HUDEP-2 (cell line): ENCODE measurements around the gene DST.

Experiments
- DNase-seq, 76 experiments: peaks; one replicate each; lab custom pipeline; 2025; ENCODE audit not compliant: unreplicated experiment in 76 of 76; lab: John Stamatoyannopoulos, UW

The DST gene

DNA sequence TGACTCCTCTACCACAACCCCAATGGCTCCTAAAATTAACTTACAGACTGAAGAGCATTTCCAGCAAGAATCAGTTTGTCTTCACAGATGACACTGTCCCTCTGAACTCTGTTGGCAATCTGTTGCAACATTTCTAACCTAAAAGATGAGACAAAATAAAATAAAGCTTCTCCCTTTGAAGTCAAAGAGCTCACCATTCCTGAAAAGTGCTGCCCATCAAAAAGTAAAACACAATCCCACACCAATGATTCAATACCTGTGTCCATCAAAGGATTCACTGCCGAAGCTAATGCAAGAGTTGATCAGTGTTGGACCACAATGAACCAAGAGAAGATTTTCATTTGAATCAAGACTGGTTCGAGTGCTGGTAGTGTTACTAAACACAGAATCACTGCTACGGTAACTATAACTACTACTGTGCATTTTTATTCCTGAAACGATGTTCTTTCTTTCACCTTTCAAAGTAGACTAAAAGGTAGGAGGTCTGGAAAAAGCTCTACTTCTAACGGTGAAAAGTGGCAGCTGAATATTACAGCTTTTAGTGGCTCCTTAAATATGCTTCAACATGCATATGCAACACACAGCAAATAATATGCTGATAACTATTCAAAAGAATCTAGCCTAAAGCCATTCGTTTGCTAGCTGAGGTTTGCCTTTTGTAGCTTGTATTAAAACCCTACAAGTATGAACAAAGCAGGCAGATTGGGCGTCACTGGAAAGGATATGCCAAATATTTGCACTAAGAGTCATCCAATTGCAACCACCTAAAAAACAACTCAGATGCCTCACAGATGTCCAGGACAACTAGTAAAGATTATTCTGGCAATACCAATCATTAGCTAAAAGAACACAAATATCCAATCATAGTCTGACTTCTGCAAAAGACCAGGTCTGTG lies at the start of gene DST:
Gene DST, minus strand, starts transcription at position 524 of the 896 bp plus-strand sequence.
- no peak for DNase-seq

DNA sequence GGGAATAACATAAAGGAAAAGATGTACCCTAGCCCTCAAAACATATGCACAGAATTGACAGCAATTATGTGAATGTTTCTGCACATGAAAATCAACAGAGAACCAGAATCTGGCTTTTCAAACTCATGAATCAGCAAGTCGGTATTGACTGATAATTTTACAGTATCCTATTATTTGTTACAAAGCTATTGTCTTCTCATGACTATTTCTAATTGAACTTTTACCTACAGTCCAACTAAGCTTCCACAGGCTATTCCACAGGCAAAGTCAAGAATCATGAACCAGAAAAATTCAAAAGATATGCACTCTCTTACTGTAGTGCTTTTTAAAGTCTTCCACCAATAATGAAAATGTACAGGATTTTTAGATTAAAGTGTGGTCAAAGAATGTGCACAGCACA lies 49.1 kb upstream of the DST start:
- no peak for DNase-seq

DNA sequence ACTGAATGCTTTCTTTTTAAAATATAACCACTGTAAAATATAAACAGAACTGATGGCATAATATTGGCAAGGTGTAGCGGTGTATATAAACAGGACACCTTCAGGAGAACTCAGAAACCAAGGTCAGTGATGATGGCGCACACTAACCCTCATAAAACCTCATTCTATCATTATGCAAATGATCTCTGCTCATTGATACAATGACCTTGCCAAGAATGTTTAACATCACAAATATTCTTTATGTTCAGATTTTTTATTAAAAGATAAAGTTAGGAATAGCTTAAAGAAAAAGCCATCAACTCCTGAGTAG lies 48.6 kb upstream of the DST start:
- DNase-seq = no peak

DNA sequence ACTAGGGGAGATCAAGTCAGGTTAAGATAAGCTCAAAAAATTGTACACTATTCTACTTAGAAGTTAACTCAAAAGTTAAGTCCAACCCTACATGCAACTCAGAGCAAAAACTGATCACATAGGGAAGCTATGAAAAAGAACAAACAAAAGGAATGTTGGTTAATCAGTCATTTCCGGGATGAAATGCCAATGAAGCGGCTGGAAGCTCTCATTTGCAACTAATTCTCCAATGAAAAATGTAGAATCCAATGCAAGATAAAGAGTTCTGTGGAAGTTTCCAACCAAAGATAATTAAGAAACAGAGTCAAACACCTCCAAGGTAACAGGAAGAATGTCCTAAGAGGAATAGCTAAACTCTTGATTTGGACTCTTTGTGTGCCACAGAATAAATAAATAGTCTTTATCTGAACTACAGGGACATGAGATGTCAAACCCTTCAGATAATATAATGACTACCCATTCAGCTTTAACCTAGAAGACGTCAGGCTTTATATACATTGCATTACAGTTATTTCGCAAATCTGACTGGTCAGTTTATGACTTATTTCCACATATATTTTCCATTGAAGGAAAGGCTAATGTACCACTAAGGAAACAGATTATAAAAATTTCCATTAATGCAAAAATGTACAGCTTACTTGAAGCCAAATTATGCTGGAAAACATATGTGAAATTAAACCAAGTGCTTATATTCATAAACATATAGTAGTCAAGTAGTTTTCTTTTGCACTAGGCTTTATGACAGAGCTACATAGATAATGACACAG lies 48.0 kb upstream of the DST start:
- no peak for DNase-seq

DNA sequence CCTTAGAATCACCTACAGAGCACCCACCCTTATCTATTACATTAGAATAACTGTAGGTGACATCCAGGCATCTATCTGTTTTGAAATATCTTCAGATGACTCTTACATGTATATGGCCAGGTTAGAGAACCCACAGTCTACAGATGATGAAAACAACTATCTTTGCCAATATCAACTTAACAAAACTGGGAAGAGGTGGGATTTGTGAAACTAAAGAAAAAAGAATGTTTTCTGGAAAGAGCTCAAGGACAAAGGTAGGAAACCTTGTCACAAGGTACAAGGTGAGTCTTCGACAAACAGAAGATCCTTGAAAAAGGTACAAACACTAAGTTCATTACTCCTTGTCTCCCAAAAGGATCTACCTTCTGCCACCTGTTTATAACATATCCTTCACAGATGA lies 47.0 kb upstream of the DST start:
- no peak for DNase-seq

DNA sequence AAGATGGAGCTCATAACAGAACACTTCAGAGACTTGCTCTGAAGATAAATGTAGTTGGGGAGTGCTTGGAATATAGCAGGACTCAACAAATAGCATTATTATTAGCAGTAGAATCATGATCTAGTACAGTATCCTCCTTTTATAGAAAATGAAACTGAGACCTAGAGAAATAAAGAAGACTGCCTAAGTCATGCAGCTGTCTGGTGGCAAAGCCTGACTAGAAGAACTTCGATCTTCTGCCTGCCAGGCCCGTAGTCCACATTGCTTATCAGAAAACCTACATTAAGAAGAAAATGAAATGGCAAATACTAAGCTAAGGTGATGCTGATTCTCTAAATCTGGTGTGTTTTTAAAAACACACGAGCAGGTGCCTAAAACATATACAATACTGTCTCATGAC lies 46.4 kb upstream of the DST start:
- DNase-seq = no peak

DNA sequence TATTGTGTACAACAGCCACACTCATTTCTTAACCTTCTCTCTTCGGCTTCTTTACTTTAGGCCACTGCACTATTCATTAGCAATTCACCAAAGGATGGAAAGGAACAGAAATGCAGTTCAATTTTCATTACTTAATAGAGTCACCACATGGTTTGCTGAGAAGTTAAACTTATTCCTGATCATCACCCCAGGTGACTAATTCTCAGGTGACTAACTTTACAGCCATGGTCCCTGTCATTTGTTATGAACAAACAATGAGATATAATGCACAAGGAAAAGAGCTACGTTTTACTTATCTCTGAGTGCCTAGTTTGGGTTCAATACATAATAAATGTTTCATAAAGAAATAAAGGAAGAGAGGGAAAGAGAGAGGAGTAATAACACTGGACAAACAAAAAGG lies 45.8 kb upstream of the DST start:
- no peak for DNase-seq

DNA sequence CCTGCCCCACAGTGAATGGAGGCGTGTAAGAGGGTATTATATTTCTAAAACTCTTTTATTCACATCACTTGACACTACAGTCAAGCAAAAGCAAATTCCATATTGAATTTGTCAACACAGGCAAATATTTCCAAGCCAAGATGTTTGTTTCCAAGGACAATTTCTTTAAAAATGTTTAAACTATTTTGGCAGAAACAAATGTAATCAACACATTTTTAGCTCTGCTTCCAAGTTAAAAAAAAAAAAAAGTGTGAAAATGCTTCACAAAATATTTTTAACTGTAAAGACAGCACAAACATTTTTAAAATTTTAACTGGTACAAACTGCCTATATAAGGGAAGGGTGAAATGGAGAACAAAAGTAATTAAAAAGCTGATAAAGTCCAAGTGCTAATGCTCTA lies 44.9 kb upstream of the DST start:
- DNase-seq = no peak

DNA sequence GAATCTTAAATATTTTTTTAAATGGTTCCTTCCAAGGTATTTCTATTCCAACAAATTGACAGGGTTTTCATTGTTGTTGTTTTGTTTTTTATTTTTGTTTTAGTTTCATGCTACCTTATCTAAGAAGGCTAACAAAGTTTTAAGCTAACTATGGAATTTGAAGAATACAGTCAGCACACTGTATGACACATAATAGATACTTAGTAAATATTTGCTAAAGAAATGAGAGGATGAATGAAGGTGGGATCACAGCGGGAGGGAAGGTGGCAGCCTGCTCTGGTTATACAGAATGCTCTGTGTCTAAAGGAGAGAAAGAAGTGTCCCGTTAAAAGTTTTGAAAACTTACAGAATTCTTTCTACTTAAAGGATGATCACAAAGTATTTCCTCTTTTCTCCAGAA lies 43.7 kb upstream of the DST start:
- no peak for DNase-seq

DNA sequence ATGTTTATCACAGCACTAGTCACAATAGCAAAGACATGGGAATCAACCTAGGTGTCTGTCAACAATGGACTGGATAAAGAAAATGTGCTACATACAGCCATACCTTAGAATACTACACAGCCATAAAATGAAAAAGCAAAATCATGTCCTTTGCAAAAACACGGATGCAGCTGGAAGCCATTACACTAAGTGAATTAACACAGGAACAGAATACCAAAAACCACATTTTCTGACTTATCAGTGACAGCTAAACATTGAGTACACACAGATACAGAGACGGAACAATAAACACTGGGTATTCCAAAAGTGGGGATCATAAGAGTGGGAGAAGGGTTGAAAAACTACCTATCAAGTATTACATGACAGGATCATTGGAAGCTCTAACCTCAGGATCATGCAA lies 43.3 kb upstream of the DST start:
- no peak for DNase-seq

DNA sequence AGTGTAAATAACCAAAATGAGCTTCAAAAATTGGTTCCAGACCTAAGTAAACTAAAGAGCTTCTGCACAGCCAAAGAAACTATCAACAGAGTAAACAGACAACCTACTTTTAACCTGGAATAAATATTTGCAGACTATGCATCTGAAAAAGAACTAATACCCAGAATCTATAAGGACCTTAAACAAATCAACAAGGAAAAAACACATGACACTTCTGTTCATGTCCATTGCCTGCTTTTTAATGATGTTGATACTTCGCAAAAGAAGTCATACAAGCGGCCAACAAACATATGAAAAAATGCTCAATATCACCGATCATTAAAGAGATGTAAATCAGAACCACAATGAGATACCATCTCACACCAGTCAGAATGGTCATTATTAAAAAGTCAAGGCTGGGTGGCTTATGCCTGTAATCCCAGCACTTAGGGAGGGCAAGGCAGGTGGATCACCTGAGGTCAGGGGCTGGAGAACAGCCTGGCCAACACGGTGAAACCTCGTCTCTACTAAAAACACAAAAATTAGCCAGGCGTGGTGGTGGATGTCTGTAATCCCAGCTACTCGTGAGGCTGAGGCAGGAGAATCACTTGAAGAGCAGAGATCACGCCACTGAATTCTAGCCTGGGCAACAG lies 42.5 kb upstream of the DST start:
- DNase-seq = no peak

DNA sequence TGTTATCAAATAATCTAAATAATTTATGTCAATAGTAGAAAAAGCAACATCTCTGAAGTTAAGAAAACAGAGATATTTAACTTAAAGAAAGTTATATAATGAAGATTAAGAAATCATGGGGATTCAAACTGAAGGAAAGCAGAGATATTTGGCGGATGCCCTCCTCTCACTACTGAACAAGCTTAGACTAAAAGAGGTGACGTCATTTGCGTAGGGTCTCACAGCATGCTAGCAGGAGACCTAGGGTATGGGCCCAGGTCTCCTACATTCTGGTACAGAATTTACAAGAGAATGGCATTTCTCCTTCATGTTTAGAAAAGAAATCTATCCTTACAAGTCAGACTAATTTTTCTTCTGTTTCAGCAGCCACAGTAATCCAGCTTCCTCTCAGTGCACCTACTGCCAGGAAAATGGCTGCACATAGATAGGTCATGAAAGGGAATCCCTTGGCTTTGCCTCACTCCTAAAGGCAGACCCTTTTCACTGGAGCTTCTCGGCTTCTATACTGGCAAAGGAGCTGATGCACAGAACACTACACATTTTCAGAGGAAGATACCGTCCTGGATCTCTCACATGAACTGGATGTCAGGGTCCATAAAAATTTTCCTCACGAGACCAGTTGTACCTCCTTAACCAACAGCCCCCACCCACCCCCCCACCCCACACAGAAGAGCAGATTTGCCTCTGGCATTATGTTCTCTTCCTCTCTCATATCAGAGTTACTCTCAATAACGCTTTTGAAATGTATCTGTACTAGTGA lies 41.8 kb upstream of the DST start:
- DNase-seq = no peak

DNA sequence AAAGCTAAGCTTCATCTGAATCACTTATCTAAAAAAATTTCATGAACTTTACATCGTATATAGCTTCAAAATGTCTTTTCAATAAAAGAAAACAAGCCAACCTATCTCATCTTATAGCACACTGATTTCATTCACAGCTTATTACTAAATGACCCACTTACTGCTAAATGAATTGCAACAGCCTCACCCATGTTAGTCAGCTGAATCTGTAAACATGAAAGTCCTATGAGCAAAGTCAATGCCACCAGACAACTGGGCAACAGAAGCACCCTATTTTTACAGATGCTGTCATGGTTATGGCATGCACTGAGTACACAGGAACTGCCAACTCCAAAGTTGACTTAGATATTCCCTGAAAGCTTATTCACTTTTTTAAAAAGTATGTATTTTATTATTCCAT lies 41.2 kb upstream of the DST start:
- no peak for DNase-seq

DNA sequence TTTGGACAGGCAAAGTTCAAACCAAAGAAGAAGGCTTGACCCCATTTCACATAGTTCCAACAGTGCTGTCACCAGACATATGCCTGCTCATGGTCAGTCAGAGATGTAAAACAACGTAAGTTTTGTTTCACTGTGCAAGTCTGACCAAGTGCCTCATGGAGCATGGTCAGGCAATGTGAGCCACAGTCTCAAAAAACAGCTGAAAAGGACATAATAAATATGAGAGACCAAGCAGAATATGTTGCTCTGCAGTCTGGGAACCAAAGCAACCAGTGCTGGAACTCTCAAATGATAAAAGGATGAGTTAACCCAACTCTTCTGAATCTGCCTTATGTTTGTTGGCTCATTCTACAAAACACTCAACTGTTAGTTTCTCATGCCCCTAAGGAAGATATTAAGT lies 39.9 kb upstream of the DST start:
- no peak for DNase-seq

DNA sequence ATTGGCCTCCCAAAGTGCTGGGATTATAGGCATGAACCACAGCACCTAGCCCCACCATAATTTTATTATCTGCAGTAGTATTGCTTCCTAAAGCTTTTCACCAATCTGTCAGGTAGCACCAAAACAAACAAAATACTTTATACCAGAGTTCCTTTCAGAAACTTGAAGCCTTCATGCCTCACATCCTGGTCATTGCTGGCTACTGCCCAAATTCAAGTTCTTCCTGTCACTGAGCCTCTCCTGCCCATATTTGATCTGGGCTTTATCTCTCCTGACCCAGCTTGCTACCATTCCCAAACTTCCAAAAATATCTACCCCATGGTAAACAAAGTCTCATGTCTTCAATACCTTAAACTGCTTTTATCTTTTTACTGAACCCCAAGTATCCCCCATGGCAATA lies 34.9 kb upstream of the DST start:
- DNase-seq = no peak

DNA sequence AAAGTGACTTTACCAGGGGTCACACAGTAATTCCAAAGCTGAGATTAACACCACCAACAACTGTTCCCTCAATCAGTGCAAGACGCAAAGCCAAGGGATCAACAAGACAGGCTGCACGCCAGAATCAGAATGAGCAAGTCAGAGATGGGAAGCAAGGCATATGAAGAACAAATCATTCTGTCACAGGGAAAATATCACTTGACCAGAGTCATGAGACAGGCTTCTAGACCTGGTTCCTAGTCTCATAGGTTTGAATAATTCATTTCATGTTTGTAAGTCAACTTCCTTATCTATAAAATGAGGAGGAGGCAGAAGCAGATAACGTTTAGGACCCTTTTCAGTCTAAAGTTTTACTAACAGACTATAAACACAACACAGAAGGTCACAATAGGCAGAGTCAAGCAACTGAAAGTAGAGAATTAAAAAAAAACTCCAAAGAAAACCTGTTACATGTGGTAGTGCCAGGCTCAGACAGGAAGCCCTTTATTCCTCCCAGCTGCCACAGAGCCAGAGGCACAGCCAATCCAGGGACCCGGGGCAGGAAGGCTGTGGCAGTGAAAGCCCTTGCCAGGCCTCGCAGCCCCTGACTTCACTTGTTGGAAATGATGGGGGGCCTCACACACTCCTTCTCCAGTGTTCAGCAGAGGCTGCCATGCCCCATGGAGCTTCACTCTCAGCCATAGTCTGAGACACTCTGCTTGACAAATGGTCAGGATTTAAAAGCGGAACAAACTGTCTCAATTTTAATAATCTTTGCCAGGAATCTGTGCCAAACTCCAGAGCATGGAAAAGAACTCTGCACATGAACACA lies 29.2 kb upstream of the DST start:
- DNase-seq = no peak

DNA sequence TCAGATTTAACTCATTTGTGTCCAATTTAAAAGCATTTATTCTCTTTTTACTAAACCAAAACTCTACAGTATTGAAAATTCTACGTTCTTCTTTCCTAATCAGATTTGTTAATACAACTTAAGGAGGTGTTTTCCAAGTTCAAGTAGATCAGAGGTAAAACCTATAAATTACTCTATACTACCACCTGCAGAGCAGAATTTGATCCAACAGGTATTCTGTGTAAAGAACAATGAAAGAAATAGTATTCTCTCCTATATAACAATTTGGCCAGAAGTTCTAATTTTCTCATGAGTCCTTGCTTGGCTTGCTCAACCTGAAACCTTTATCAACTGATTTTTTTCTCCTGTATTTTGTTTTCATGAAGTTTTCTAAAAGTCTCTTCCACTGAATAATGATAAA lies 28.5 kb upstream of the DST start:
- DNase-seq = no peak

DNA sequence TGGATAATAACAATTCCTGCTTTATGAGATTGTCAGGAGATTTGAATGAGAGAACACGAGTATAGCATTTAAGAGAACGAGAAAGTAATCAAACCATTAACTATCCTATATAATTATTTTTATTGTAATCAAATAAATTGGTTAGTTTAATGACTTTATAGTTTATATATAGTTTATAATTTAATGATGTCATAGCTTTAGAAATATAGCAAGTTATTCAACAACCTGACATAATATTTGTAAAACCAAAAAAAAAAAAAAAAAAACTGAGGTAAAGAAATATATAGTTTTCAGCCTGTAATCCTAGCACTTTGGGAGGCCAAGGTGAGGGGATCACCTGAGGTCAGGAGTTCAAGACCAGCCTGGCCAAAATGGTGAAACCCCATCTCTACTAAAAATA lies 26.4 kb upstream of the DST start:
- no peak for DNase-seq

DNA sequence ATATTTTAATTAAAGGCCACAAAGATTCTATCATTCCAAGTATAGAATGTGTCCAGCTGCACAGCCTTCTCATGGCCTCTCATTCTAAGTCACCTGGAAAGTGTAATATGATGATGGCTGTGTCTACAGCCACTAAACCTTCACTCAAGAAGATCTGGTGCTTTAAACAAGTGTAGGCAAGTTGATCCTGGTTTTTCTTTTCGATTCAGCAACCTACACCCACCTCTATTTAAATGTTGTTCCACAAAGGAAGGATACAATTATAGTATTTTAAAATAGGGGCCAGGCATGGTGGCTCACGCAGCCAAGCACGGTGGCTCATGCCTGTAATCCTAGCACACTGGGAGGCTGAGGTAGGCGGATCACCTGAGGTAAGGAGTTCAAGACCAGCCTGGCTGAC lies 25.5 kb upstream of the DST start:
- DNase-seq = no peak

DNA sequence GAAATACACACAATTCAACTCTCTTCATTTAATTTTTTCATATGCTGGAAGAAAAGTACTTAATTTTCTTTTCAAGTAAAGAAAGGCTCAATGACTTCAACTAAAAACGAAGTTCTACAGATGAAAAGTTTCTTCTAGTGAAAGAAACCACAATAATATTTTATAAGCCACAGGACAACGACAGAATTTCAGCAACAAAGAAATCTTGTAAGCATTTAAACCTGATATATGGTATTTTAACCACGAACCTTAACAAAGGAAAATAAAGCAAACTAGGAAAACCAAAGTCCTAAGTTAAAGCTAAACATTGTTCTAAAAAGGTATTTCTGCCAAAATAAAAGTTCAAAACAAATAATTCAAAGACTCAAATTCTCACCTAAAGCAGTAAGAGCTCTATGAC lies 24.6 kb upstream of the DST start:
- DNase-seq = no peak
